NCI-H1105 (cell line): Measurements from ENCODE around the gene GRIA1.
"Not testable (repeated sequence)": the region's sequence is repeated elsewhere in the genome, so short reads cannot be mapped to it uniquely, and the experiment has no call there.

Source experiments
- DNase-seq: peaks from one replicate; lab custom pipeline; 2025; lab: John Stamatoyannopoulos, UW

GRIA1 gene

GRCh38 chr5:153849303-153850113, 359.0 kb downstream of the GRIA1 start:
- not testable (repeated sequence) for DNase-seq

GRCh38 chr5:153860195-153860886, 369.9 kb downstream of the GRIA1 start:
- no peak for DNase-seq

GRCh38 chr5:153862906-153863305, 372.4 kb downstream of the GRIA1 start:
- not testable (repeated sequence) for DNase-seq
